ENCODE results near the gene KCNIP1. TPM values are rescaled to one million over a fixed set of nuclear protein-coding genes. Genes with fewer than 3 reads are reported as not detected.

KCNIP1 gene
- total and polyA plus RNA-seq, 9 of the 15 experiments (the other 6 are each of a cell fraction or from before 2014, with no cell fraction given) = not detected

GRCh38 chr5:170630711-170631141 lies 126.9 kb downstream of the KCNIP1 start (continued):
- TF ChIP-seq CTCFL (IDR thresholded peaks at IDR 0.05; ENCODE audit: borderline replicate concordance, insufficient read depth, low read depth, low read length, poor library complexity, severe bottlenecking) (no peak), EP300 (IDR thresholded peaks at IDR 0.05; ENCODE audit: low read length) (0 out of 2 replicates have a peak, but pooled peaks have one; percentile 10), SNIP1 (IDR thresholded peaks at IDR 0.05; ENCODE audit: low read depth) (no peak), BHLHE40 (IDR thresholded peaks at IDR 0.05; ENCODE audit: low read length) (peak; percentile 72), RCOR1 (IDR thresholded peaks at IDR 0.05; ENCODE audit: borderline replicate concordance in 1 of 2, low read depth in 2 of 2, low read length in 2 of 2) (peak in 1 of 2 experiments; percentile 65; a peak in 1 of 4 replicates), STAT5A (IDR thresholded peaks at IDR 0.05; ENCODE audit: borderline replicate concordance, low read length) (peak; percentile 42; the same call in 1 of the 2 replicates), POLR2AphosphoS5 (IDR thresholded peaks at IDR 0.05; ENCODE audit: control insufficient read depth, insufficient read depth, low read depth, low read length) (peak; percentile 56; the same call in 1 of the 2 replicates), ZNF785 (CRISPR knock-in tag; IDR thresholded peaks at IDR 0.05) (no peak), KLF16 (IDR thresholded peaks at IDR 0.05) (peak; percentile 36; the same call in 1 of the 2 replicates), RBFOX2 (IDR thresholded peaks at IDR 0.05; ENCODE audit: low read depth, low read length) (no peak), STAT6 (CRISPR knock-in tag; IDR thresholded peaks at IDR 0.05) (no peak), TGIF2 (CRISPR knock-in tag; IDR thresholded peaks at IDR 0.05) (no peak), ZNF212 (CRISPR knock-in tag; IDR thresholded peaks at IDR 0.05) (no peak), FOSL1 (tag; conservative IDR thresholded peaks at IDR 0.05) (peak; percentile 87), ZNF696 (CRISPR knock-in tag; conservative IDR thresholded peaks at IDR 0.05) (no peak), PML (IDR thresholded peaks at IDR 0.05; ENCODE audit: low read length) (0 out of 2 replicates have a peak, but pooled peaks have one; percentile 29), ARID1B (IDR thresholded peaks at IDR 0.05) (peak; percentile 54), FOXJ3 (CRISPR knock-in tag; IDR thresholded peaks at IDR 0.05) (no peak), CTBP1 (IDR thresholded peaks at IDR 0.05; ENCODE audit: borderline replicate concordance) (peak; percentile 88; the same call in 1 of the 2 replicates), KDM1A (IDR thresholded peaks at IDR 0.05) (peak; percentile 58 to 73; a peak in 2 of 4 replicates), TAL1 (IDR thresholded peaks at IDR 0.05) (peak; percentile 70), USF2 (CRISPR knock-in tag; IDR thresholded peaks at IDR 0.05) (peak; percentile 62), TCF3 (CRISPR knock-in tag; IDR thresholded peaks at IDR 0.05) (peak; percentile 83), USF1 (CRISPR knock-in tag; IDR thresholded peaks at IDR 0.05) (peak; percentile 57), FOS (IDR thresholded peaks at IDR 0.05; ENCODE audit: extremely low read depth, insufficient read length) (no peak)
